Mesenchymal stem cell (in vitro differentiated cells and primary cell): Measurements from ENCODE around the gene CAPN10.

Experiments
- DNase-seq: peaks from one replicate; pipeline ENCODE4 v3.0.0-alpha.2; 2013
- H2AFZ ChIP-seq: one replicate; pipeline ENCODE4 v1.6.1; 2013; ENCODE audit warnings: low read depth, mild to moderate bottlenecking, control low read depth, inconsistent platforms, low read length, moderate library complexity
- H2AK5ac ChIP-seq: 2 replicates; pipeline ENCODE4 v1.6.1; 2013; ENCODE audit warnings: low read length, moderate library complexity, mild to moderate bottlenecking, inconsistent platforms; ENCODE audit not compliant: severe bottlenecking
- H2BK120ac ChIP-seq: one replicate; pipeline ENCODE4 v1.6.1; 2013; ENCODE audit warnings: low read depth, mild to moderate bottlenecking, inconsistent platforms, low read length, moderate library complexity
- H2BK12ac ChIP-seq, 2 experiments: one replicate each; pipeline ENCODE4 v1.6.1; 2013; ENCODE audit warnings: inconsistent platforms in 2 of 2, low read length in 2 of 2, mild to moderate bottlenecking in 2 of 2, moderate library complexity in 2 of 2, control low read depth in 1 of 2
- H2BK15ac ChIP-seq: one replicate; pipeline ENCODE4 v1.6.1; 2013; ENCODE audit warnings: mild to moderate bottlenecking, low read depth, inconsistent platforms; ENCODE audit not compliant: poor library complexity, severe bottlenecking
- H2BK5ac ChIP-seq: 2 replicates; pipeline ENCODE4 v1.6.1; 2013; ENCODE audit warnings: low read depth, mild to moderate bottlenecking, low read length, control low read depth, inconsistent platforms; ENCODE audit not compliant: poor library complexity, severe bottlenecking
- H3K14ac ChIP-seq, 2 experiments: one replicate each; pipeline ENCODE4 v1.6.1; 2013; ENCODE audit warnings: inconsistent platforms in 2 of 2, low read length in 2 of 2, control low read depth in 1 of 2, mild to moderate bottlenecking in 1 of 2, moderate library complexity in 1 of 2
- H3K18ac ChIP-seq, 2 experiments: one replicate each; pipeline ENCODE4 v1.6.1; 2013; ENCODE audit warnings: inconsistent platforms in 2 of 2, low read length in 2 of 2, control low read depth in 1 of 2, low read depth in 1 of 2, mild to moderate bottlenecking in 1 of 2
- H3K23ac ChIP-seq, 2 experiments: one replicate each; pipeline ENCODE4 v1.6.1; 2013; ENCODE audit warnings: inconsistent platforms in 2 of 2, low read length in 2 of 2, mild to moderate bottlenecking in 2 of 2, moderate library complexity in 2 of 2, control low read depth in 1 of 2
- H3K27ac ChIP-seq: 2 replicates; pipeline ENCODE4 v1.5.1; 2013; ENCODE audit warnings: mild to moderate bottlenecking, moderate library complexity, low read length, control low read depth, inconsistent platforms; ENCODE audit not compliant: poor library complexity, severe bottlenecking
- H3K27me3 ChIP-seq, 2 experiments: 2 replicates each; pipeline versions ENCODE4 v1.6.1 to v1.7.0; 2013; ENCODE audit warnings: low read length in 2 of 2, mild to moderate bottlenecking in 2 of 2, moderate library complexity in 2 of 2, control low read depth in 1 of 2, inconsistent platforms in 1 of 2; ENCODE audit not compliant: control insufficient read depth in 1 of 2, insufficient read depth in 1 of 2
- H3K36me3 ChIP-seq, 2 experiments: 2 replicates each; pipeline versions ENCODE4 v1.6.1 to v1.7.0; 2013; ENCODE audit warnings: low read length in 2 of 2, control low read depth in 1 of 2, inconsistent platforms in 1 of 2, low read depth in 1 of 2, mild to moderate bottlenecking in 1 of 2; ENCODE audit not compliant: insufficient read depth in 2 of 2, control insufficient read depth in 1 of 2
- H3K4ac ChIP-seq, 2 experiments: one replicate each; pipeline ENCODE4 v1.6.1; 2013; ENCODE audit warnings: inconsistent platforms in 2 of 2, low read length in 2 of 2, mild to moderate bottlenecking in 2 of 2, moderate library complexity in 2 of 2, control low read depth in 1 of 2, low read depth in 1 of 2
- H3K4me1 ChIP-seq: 2 replicates; pipeline ENCODE4 v1.6.1; 2013; ENCODE audit warnings: low read depth, low read length, control low read depth; ENCODE audit not compliant: control insufficient read depth, insufficient read depth
- H3K4me2 ChIP-seq: 2 replicates; pipeline ENCODE4 v1.6.1; 2013; ENCODE audit warnings: low read length, mild to moderate bottlenecking, inconsistent platforms; ENCODE audit not compliant: poor library complexity, severe bottlenecking
- H3K4me3 ChIP-seq, 2 experiments: 2 replicates each; pipeline versions ENCODE4 v1.5.1 to v1.7.0; 2013; ENCODE audit warnings: low read length in 2 of 2, mild to moderate bottlenecking in 2 of 2, control low read depth in 1 of 2, low read depth in 1 of 2; ENCODE audit not compliant: insufficient read depth in 1 of 2
- H3K79me1 ChIP-seq: replicated peaks from 2 replicates; pipeline ENCODE4 v1.6.1; 2013; ENCODE audit warnings: mild to moderate bottlenecking, control low read depth, low read length, inconsistent platforms; ENCODE audit not compliant: poor library complexity, severe bottlenecking
- H3K9ac ChIP-seq: 2 replicates; pipeline ENCODE4 v1.7.0; 2013; ENCODE audit warnings: mild to moderate bottlenecking, low read length, moderate library complexity
- H3K9me3 ChIP-seq: 2 replicates; pipeline ENCODE4 v1.7.0; 2013; ENCODE audit warnings: mild to moderate bottlenecking, low read length; ENCODE audit not compliant: control insufficient read depth
- H4K8ac ChIP-seq: one replicate; pipeline ENCODE4 v1.6.1; 2013; ENCODE audit warnings: inconsistent platforms, mild to moderate bottlenecking, low read length, moderate library complexity
- H4K91ac ChIP-seq: one replicate; pipeline ENCODE4 v1.6.1; 2013; ENCODE audit warnings: mild to moderate bottlenecking, low read length, inconsistent platforms
- WGBS: methylation state at CpG from one replicate; pipeline ENCODE4 v1.1.7; 2013; ENCODE audit warnings: mixed read lengths; 5-methylcytosine and 5-hydroxymethylcytosine counted together

The CAPN10 gene

GRCh38 chr2:240604939-240605716, 18.6 kb downstream of the CAPN10 start:
- Histone ChIP-seq H3K18ac (no peak overlapping the region), H4K8ac (no peak overlapping the region), H3K23ac (no peak overlapping the region), H3K9ac (no peak overlapping the region), H3K4me3 (no peak overlapping the region), H2BK15ac (no peak overlapping the region), H3K27me3 (no peaks in the 10 kb centered on the region), H3K36me3 (peaks cover under 1 to 35% of the 10 kb centered on the region in 2 experiments), H3K79me1 (no peaks in the 10 kb centered on the region), H2AK5ac (no peak overlapping the region), H2AFZ (no peak overlapping the region), H3K4me2 (no peak overlapping the region), H3K27ac (no peak overlapping the region), H2BK5ac (no peak overlapping the region), H2BK120ac (no peak overlapping the region), H3K4ac (no peak overlapping the region), H3K9me3 (no peaks in the 10 kb centered on the region), H4K91ac (no peak overlapping the region), H2BK12ac (no peak overlapping the region), H3K4me1 (peaks cover 12% of the 10 kb centered on the region), H3K14ac (no peak overlapping the region)
- DNase-seq = no peak
- WGBS = 95% methylated on average over 17 of the region's 19 CpGs

DNA sequence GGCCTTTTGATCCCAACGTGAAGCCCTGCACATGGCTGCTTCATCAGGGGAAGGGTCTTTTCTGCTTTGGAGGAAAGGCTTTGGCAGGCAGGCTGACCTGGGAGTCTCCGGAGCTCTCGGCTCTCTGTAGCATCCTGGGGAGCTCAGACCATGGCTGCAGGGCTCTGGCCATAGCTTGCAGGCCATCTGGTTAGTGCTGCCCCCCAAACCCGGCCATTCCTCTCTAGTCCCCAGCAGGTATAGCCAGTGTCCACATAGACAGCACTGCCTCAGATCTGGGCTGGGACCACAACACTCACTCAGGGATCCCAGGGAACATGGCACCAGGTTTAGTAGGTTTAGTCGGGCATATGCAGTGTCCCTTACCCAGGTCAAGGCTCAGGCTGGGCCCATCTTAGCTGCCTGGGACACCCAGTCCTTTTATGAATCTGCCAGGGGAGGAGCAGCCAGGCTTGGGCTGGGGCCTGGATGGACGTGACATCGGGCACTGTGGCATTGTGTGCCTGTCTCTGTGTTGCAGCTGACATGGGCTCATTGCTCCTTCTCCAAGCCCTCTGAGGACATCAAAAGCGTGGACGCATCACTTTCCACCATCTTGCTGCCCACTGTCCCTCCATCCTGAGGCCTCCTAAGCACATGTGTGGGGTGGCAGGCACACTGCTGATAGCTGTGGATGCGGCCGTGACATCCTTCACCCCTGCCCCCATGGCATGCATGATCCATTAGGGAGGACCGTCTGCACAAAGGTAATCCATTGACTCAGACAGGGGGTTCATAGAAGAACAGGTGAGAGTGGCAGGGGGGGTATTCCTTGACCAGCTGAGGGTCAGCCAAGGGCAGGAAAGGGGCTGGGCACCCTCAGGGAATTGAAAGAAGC, 19.6 kb downstream of the CAPN10 start:
- no peak overlapping the region for H2BK15ac ChIP-seq
- no peak overlapping the region for H3K4me2 ChIP-seq
- H3K27me3 ChIP-seq = no peaks in the 10 kb centered on the region
- no peak overlapping the region for H3K27ac ChIP-seq
- no peak overlapping the region for H3K18ac ChIP-seq
- H3K23ac ChIP-seq = no peak overlapping the region
- no peak overlapping the region for H3K4me3 ChIP-seq
- H3K4me1 ChIP-seq = peaks cover 11% of the 10 kb centered on the region
- no peak overlapping the region for H2BK120ac ChIP-seq
- H2BK12ac ChIP-seq = no peak overlapping the region
- H2BK5ac ChIP-seq = no peak overlapping the region
- no peaks in the 10 kb centered on the region for H3K79me1 ChIP-seq
- no peak for DNase-seq
- H3K4ac ChIP-seq = no peak overlapping the region
- no peak overlapping the region for H4K8ac ChIP-seq
- no peaks in the 10 kb centered on the region for H3K9me3 ChIP-seq
- no peak overlapping the region for H3K9ac ChIP-seq
- H2AK5ac ChIP-seq = no peak overlapping the region
- no peak overlapping the region for H3K14ac ChIP-seq
- 84% methylated on average over 12 of the region's 12 CpGs for WGBS
- peaks cover 0 to 26% of the 10 kb centered on the region in 2 experiments for H3K36me3 ChIP-seq
- H4K91ac ChIP-seq = no peak overlapping the region
- H2AFZ ChIP-seq = no peak overlapping the region

GRCh38 chr2:240611601-240612210, 25.2 kb downstream of the CAPN10 start:
- Histone ChIP-seq H3K4me1 (peaks cover 13% of the 10 kb centered on the region), H4K8ac (no peak overlapping the region), H3K4me2 (no peak overlapping the region), H2AK5ac (no peak overlapping the region), H2BK12ac (no peak overlapping the region), H3K36me3 (peaks cover 0 to 5% of the 10 kb centered on the region in 2 experiments), H3K79me1 (no peaks in the 10 kb centered on the region), H2BK5ac (no peak overlapping the region), H2AFZ (no peak overlapping the region), H3K9ac (no peak overlapping the region), H4K91ac (no peak overlapping the region), H2BK120ac (no peak overlapping the region), H3K4ac (no peak overlapping the region), H3K27ac (no peak overlapping the region), H3K27me3 (no peaks in the 10 kb centered on the region), H3K4me3 (no peak overlapping the region), H3K14ac (no peak overlapping the region), H3K9me3 (no peaks in the 10 kb centered on the region), H3K23ac (no peak overlapping the region), H3K18ac (no peak overlapping the region), H2BK15ac (no peak overlapping the region)
- DNase-seq = no peak
- WGBS = 93% methylated on average over 9 of the region's 10 CpGs

- Histone ChIP-seq H3K4ac (no peak overlapping the region), H3K9me3 (no peaks in the 10 kb centered on the region), H2BK5ac (no peak overlapping the region), H3K79me1 (no peaks in the 10 kb centered on the region), H2AK5ac (no peak overlapping the region), H4K8ac (no peak overlapping the region), H3K27me3 (no peaks in the 10 kb centered on the region), H2BK15ac (no peak overlapping the region), H2BK120ac (no peak overlapping the region), H2AFZ (no peak overlapping the region), H4K91ac (no peak overlapping the region), H3K23ac (no peak overlapping the region), H3K4me3 (no peak overlapping the region), H3K18ac (no peak overlapping the region), H3K14ac (no peak overlapping the region), H3K36me3 (peaks cover 0 to 5% of the 10 kb centered on the region in 2 experiments), H3K4me2 (no peak overlapping the region), H3K9ac (no peak overlapping the region), H2BK12ac (no peak overlapping the region), H3K4me1 (peaks cover 13% of the 10 kb centered on the region), H3K27ac (no peak overlapping the region)
- no peak for DNase-seq
- WGBS = 87% methylated on average over 4 of the region's 4 CpGs
Measured at GRCh38 chr2:240613781-240614180, 27.2 kb downstream of the CAPN10 start.
